Measurements from ENCODE around the gene DNAH5.
A peak's percentile ranks its signal among the peaks of the same experiment; 100 is the strongest.

Gene DNAH5

GRCh38 chr5:13917061-13917460, 27.4 kb downstream of the DNAH5 start:
- Histone ChIP-seq H3K4me2 (ENCODE audit: insufficient read depth, low read length, poor library complexity, severe bottlenecking) (no peak overlapping the region), H3K23ac (ENCODE audit: low read depth, low read length, poor library complexity) (no peak overlapping the region)

GRCh38 chr5:13913962-13914361, 30.5 kb downstream of the DNAH5 start:
- Histone ChIP-seq H3K23ac (ENCODE audit: low read depth, low read length, poor library complexity) (no peak overlapping the region), H3K4ac (ENCODE audit: low read length) (no peak overlapping the region), H3K36me3 (replicated peaks in 1 of 2; ENCODE audit: control insufficient read depth in 2 of 2, insufficient read depth in 2 of 2, low read length in 2 of 2) (no peaks in the 10 kb centered on the region), H3K27me3 (ENCODE audit: control insufficient read depth in 3 of 3, insufficient read depth in 3 of 3, low read depth in 1 of 3, low read length in 3 of 3) (no peaks in the 10 kb centered on the region), H2BK120ac (ENCODE audit: low read depth, low read length) (no peak overlapping the region), H4K8ac (ENCODE audit: low read depth, low read length) (no peak overlapping the region), H3K4me2 (ENCODE audit: insufficient read depth, low read length, poor library complexity, severe bottlenecking) (no peak overlapping the region), H3K9ac (ENCODE audit: low read depth, low read length, poor library complexity) (no peak overlapping the region), H4K91ac (ENCODE audit: low read depth, low read length, poor library complexity) (no peak overlapping the region), H2AK5ac (ENCODE audit: low read depth, low read length) (no peak overlapping the region), H2BK5ac (ENCODE audit: low read length) (no peak overlapping the region), H3K27ac (replicated peaks; ENCODE audit: low read length) (no peak overlapping the region), H2BK12ac (ENCODE audit: low read length) (no peak overlapping the region), H3K18ac (ENCODE audit: low read length) (no peak overlapping the region), H2BK15ac (ENCODE audit: low read length) (no peak overlapping the region), H3K4me1 (ENCODE audit: control insufficient read depth in 2 of 2, insufficient read depth in 1 of 2, low read depth in 1 of 2, low read length in 2 of 2) (no peaks in the 10 kb centered on the region), H2AFZ (ENCODE audit: low read length) (no peak overlapping the region), H3K79me1 (ENCODE audit: low read depth, low read length) (no peaks in the 10 kb centered on the region), H3K4me3 (ENCODE audit: low read length in 2 of 2) (no peak overlapping the region), H3K9me3 (replicated peaks in 1 of 2; ENCODE audit: control insufficient read depth in 2 of 2, insufficient read depth in 1 of 2, low read depth in 1 of 2, low read length in 2 of 2) (no peaks in the 10 kb centered on the region), H3K14ac (ENCODE audit: low read length) (no peak overlapping the region)
- DNase-seq (ENCODE audit: low spot score): no peak
- no CpG with 5 or more reads among the region's 3 CpGs for WGBS, 2 donors (ENCODE audit: extremely low coverage in 2 of 2, insufficient read length in 2 of 2, insufficient replicate concordance in 1 of 2)

More at GRCh38 chr5:13917061-13917460, 27.4 kb downstream of the DNAH5 start:
- peaks cover 0 to 7% of the 10 kb centered on the region in 2 donors for H3K4me1 ChIP-seq (ENCODE audit: control insufficient read depth in 2 of 2, insufficient read depth in 1 of 2, low read depth in 1 of 2, low read length in 2 of 2)
- H3K36me3 ChIP-seq (replicated peaks in 1 of 2; ENCODE audit: control insufficient read depth in 2 of 2, insufficient read depth in 2 of 2, low read length in 2 of 2): no peaks in the 10 kb centered on the region
- no peak for DNase-seq (ENCODE audit: low spot score)
- no peak overlapping the region for H3K4me3 ChIP-seq (ENCODE audit: low read length in 2 of 2)
- no peak overlapping the region for H2AFZ ChIP-seq (ENCODE audit: low read length)
- H3K4ac ChIP-seq (ENCODE audit: low read length): no peak overlapping the region
- no peak overlapping the region for H3K9ac ChIP-seq (ENCODE audit: low read depth, low read length, poor library complexity)
- no CpG with 5 or more reads among the region's 5 CpGs for WGBS, 2 donors (ENCODE audit: extremely low coverage in 2 of 2, insufficient read length in 2 of 2, insufficient replicate concordance in 1 of 2)
- H3K27me3 ChIP-seq (ENCODE audit: control insufficient read depth in 3 of 3, insufficient read depth in 3 of 3, low read depth in 1 of 3, low read length in 3 of 3): no peaks in the 10 kb centered on the region
- H2AK5ac ChIP-seq (ENCODE audit: low read depth, low read length): no peak overlapping the region
- H3K27ac ChIP-seq (replicated peaks; ENCODE audit: low read length): no peak overlapping the region
- H3K79me1 ChIP-seq (ENCODE audit: low read depth, low read length): no peaks in the 10 kb centered on the region
- no peak overlapping the region for H4K91ac ChIP-seq (ENCODE audit: low read depth, low read length, poor library complexity)
- H2BK15ac ChIP-seq (ENCODE audit: low read length): no peak overlapping the region
- no peak overlapping the region for H2BK12ac ChIP-seq (ENCODE audit: low read length)
- no peak overlapping the region for H2BK120ac ChIP-seq (ENCODE audit: low read depth, low read length)
- H3K18ac ChIP-seq (ENCODE audit: low read length): no peak overlapping the region
- no peak overlapping the region for H2BK5ac ChIP-seq (ENCODE audit: low read length)
- no peak overlapping the region for H4K8ac ChIP-seq (ENCODE audit: low read depth, low read length)
- no peak overlapping the region for H3K14ac ChIP-seq (ENCODE audit: low read length)
- H3K9me3 ChIP-seq (replicated peaks in 1 of 2; ENCODE audit: control insufficient read depth in 2 of 2, insufficient read depth in 1 of 2, low read depth in 1 of 2, low read length in 2 of 2): no peaks in the 10 kb centered on the region

- Histone ChIP-seq H3K9me3 (replicated peaks in 1 of 2; ENCODE audit: control insufficient read depth in 2 of 2, insufficient read depth in 1 of 2, low read depth in 1 of 2, low read length in 2 of 2) (no peaks in the 10 kb centered on the region), H2BK120ac (ENCODE audit: low read depth, low read length) (no peak overlapping the region), H3K18ac (ENCODE audit: low read length) (no peak overlapping the region), H3K4me3 (ENCODE audit: low read length in 2 of 2) (no peak overlapping the region), H3K27ac (replicated peaks; ENCODE audit: low read length) (no peak overlapping the region), H3K4me2 (ENCODE audit: insufficient read depth, low read length, poor library complexity, severe bottlenecking) (no peak overlapping the region), H2AK5ac (ENCODE audit: low read depth, low read length) (no peak overlapping the region), H2BK15ac (ENCODE audit: low read length) (no peak overlapping the region), H3K9ac (ENCODE audit: low read depth, low read length, poor library complexity) (no peak overlapping the region), H2BK12ac (ENCODE audit: low read length) (no peak overlapping the region), H3K36me3 (replicated peaks in 1 of 2; ENCODE audit: control insufficient read depth in 2 of 2, insufficient read depth in 2 of 2, low read length in 2 of 2) (no peaks in the 10 kb centered on the region), H3K79me1 (ENCODE audit: low read depth, low read length) (no peaks in the 10 kb centered on the region), H3K27me3 (ENCODE audit: control insufficient read depth in 3 of 3, insufficient read depth in 3 of 3, low read depth in 1 of 3, low read length in 3 of 3) (no peaks in the 10 kb centered on the region), H2AFZ (ENCODE audit: low read length) (peak overlapping the region; percentile 21), H3K23ac (ENCODE audit: low read depth, low read length, poor library complexity) (no peak overlapping the region), H2BK5ac (ENCODE audit: low read length) (no peak overlapping the region), H4K91ac (ENCODE audit: low read depth, low read length, poor library complexity) (no peak overlapping the region), H4K8ac (ENCODE audit: low read depth, low read length) (no peak overlapping the region), H3K4me1 (ENCODE audit: control insufficient read depth in 2 of 2, insufficient read depth in 1 of 2, low read depth in 1 of 2, low read length in 2 of 2) (no peaks in the 10 kb centered on the region), H3K14ac (ENCODE audit: low read length) (no peak overlapping the region), H3K4ac (ENCODE audit: low read length) (no peak overlapping the region)
- DNase-seq (ENCODE audit: low spot score): no peak
- WGBS, 2 donors (ENCODE audit: extremely low coverage in 2 of 2, insufficient read length in 2 of 2, insufficient replicate concordance in 1 of 2): no CpG with 5 or more reads among the region's 13 CpGs
Measured at GRCh38 chr5:13910637-13911288, 33.7 kb downstream of the DNAH5 start.

GRCh38 chr5:13910201-13910600, 34.3 kb downstream of the DNAH5 start:
- Histone ChIP-seq H3K27me3 (ENCODE audit: control insufficient read depth in 3 of 3, insufficient read depth in 3 of 3, low read depth in 1 of 3, low read length in 3 of 3) (no peaks in the 10 kb centered on the region), H3K4me3 (ENCODE audit: low read length in 2 of 2) (no peak overlapping the region), H2AK5ac (ENCODE audit: low read depth, low read length) (no peak overlapping the region), H3K23ac (ENCODE audit: low read depth, low read length, poor library complexity) (no peak overlapping the region), H3K36me3 (replicated peaks in 1 of 2; ENCODE audit: control insufficient read depth in 2 of 2, insufficient read depth in 2 of 2, low read length in 2 of 2) (no peaks in the 10 kb centered on the region), H4K8ac (ENCODE audit: low read depth, low read length) (no peak overlapping the region), H3K4ac (ENCODE audit: low read length) (no peak overlapping the region), H3K4me1 (ENCODE audit: control insufficient read depth in 2 of 2, insufficient read depth in 1 of 2, low read depth in 1 of 2, low read length in 2 of 2) (no peaks in the 10 kb centered on the region), H3K27ac (replicated peaks; ENCODE audit: low read length) (no peak overlapping the region), H3K9me3 (replicated peaks in 1 of 2; ENCODE audit: control insufficient read depth in 2 of 2, insufficient read depth in 1 of 2, low read depth in 1 of 2, low read length in 2 of 2) (no peaks in the 10 kb centered on the region), H3K4me2 (ENCODE audit: insufficient read depth, low read length, poor library complexity, severe bottlenecking) (no peak overlapping the region), H2BK15ac (ENCODE audit: low read length) (no peak overlapping the region), H2BK5ac (ENCODE audit: low read length) (no peak overlapping the region), H4K91ac (ENCODE audit: low read depth, low read length, poor library complexity) (no peak overlapping the region), H3K79me1 (ENCODE audit: low read depth, low read length) (no peaks in the 10 kb centered on the region), H2BK12ac (ENCODE audit: low read length) (no peak overlapping the region), H2AFZ (ENCODE audit: low read length) (no peak overlapping the region), H3K9ac (ENCODE audit: low read depth, low read length, poor library complexity) (no peak overlapping the region), H2BK120ac (ENCODE audit: low read depth, low read length) (no peak overlapping the region), H3K18ac (ENCODE audit: low read length) (no peak overlapping the region), H3K14ac (ENCODE audit: low read length) (no peak overlapping the region)
- DNase-seq (ENCODE audit: low spot score): no peak
- no CpG with 5 or more reads among the region's 2 CpGs for WGBS, 2 donors (ENCODE audit: extremely low coverage in 2 of 2, insufficient read length in 2 of 2, insufficient replicate concordance in 1 of 2)

Measured in neuronal stem cell (in vitro differentiated cells).